Measurements from ENCODE around the gene PIK3CD.
"Not testable (repeated sequence)": the region's sequence is repeated elsewhere in the genome, so short reads cannot be mapped to it uniquely, and the experiment has no call there.

The PIK3CD gene

DNA sequence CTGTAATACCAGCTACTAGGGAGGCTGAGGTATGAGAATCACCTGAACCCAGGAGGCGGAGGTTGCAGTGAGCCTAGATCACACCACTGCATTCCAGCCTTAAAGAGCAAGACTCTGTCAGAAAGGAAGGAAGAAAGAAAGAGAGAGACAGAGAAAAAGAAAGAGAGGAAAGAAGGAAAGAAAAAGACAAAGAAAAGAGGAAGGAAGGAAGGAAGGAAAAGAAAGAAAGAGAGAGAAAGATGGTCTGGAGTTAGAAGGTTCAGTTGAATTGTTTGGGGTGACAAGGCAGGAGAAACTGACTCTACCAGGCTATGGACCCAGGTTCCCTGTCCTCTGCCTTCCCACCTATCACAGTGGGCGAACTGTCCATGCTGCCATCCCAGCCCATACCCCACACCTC lies 27.4 kb upstream of the PIK3CD start:
- DNase-seq = no peak

GRCh38 chr1:9625030-9625429 lies 26.5 kb upstream of the PIK3CD start:
- DNase-seq = not testable (repeated sequence)

- DNase-seq = no peak
These were observed 25.3 kb upstream of the PIK3CD start for GRCh38 chr1:9626201-9626608.

GRCh38 chr1:9628541-9629444 lies 22.7 kb upstream of the PIK3CD start:
- no peak for DNase-seq

DNA sequence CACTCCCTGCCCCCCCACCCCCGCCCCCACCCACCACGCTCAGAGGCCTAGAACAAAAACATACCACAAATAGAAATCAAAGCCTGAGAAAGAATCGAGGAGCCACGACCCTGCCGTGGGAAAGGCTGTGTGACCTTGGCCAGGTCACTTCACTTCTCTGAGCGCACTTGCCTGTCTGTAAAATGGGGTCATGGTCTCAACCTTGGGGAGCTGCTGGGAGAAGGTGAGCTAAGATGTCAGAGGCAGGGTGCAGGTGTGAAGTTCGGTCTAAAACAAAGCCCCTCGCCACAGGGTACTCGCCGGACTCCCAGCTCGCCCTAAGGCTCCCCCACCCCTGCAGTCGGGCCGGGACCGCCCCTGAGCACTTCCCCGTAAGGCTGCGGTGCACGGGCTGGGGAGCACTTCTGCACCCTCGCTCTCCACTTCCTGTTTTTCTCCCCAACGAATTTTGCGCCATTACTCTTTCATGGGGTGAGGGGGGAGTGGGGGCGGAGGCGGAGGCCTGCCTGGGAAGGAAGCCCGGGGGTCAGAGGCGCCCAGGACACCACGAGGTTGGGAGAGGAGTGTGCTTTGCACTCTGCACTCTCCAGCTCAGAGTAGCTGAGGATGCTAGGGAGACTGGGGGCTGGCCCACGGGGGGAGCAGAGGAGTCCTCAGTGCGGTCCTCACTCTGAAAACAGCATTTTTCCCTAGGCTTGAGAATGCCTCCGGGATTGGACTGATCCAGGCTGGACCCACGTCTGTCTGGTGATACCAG lies 21.9 kb upstream of the PIK3CD start:
- no peak for DNase-seq

DNA sequence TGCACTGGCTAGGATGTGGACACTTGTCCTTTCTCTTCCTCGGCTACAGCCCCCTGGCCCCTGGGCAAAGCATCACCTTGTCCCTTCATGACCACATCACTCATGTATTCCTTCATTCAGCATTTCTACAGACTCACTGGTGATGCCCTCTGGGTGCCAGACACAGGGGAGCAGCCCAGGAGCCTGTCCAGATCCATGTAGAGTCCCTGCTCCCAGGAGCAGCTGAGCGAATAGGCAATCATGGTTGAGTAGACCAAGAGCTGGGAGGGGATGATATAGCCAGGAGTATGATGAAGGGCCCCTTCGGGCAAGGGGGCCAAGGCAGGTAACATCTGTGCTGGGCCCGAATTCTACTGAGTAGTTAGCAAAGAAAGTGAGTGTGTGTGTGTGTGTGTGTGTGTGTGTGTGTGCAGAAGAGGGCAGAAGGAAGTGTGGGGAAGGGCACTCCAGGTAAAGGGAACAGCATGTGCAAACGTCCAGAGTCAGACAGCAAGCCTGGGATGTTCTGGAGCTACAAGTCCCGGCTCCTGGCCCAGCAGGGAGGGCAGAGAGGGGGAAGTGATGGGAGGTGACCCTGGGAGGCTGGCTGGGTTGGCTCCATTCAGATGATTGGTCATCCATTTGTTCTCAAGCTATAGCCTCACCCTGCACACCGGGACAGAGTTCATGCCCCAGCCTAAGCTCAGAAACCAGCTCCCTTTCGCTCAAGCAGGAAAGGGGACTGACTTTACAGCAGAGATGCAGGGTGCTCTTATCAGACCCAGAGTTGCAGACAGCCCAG lies 21.0 kb upstream of the PIK3CD start:
- DNase-seq = no peak

GRCh38 chr1:9631613-9632012 lies 19.9 kb upstream of the PIK3CD start:
- no peak for DNase-seq

GRCh38 chr1:9633493-9633892 lies 18.0 kb upstream of the PIK3CD start:
- DNase-seq = no peak

GRCh38 chr1:9634582-9634981 lies 16.9 kb upstream of the PIK3CD start:
- DNase-seq = no peak

DNA sequence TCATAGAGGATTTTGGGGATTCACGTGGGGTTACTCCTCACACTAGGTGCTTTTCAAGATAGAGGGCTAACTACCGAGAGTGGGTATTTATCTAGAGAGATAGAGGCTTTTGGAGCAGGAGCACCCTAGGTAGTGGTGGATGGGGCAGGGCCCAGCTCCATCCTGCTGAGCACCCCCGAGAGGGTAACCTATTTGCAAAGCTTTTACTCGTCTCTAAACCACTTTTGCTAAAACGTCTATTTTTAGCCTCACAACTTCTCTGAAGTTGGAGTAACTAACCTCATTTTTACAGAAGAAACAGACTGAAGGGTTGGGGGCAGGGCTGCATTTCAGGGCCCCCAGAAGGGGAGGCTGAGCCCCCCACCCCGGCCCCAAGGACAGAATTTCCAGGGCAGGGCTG lies 12.3 kb upstream of the PIK3CD start:
- DNase-seq = no peak

DNA sequence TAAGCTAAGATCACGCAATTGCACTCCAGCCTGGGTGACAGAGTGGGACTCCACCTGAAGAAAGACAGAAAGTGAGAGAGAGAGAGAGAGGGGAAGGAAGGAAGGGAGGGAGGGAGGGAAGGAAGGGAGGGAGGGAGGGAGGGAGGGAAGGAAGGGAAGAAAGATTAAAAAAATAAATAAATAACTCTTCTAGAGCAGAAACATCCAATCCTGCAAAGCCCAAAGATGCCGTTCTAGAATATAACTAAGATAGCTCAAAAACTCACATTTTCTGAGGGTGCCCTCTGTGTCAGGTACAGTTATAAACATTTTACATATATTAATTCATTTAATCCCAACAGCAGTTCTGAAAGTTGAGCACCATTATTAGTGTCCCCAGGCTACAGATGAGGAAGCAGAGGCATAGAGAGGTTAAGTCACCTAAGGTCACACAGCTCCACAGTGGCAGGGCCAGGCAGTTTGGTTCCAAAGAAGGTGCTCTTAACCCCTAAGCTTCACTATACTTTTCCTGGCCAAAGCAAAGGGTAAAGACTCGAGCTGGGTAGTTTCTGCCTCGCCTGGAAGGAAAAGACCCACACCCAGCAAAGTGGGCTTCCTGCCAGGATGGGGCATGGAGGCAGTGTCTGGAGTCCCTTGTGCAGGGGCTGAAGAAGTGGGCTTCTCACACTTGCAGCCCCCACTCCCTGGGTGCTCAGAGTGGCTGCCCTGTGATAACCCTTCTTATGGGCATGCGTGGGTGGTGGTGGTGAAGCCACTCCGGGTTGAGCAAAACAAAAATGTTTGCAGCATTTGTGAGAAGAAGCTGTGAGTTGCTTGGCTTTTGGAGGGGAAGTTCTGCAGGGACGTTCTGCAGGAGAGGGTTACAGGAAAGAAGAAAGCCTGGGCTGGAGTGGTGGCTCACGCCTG lies 7.9 kb upstream of the PIK3CD start:
- no peak for DNase-seq

DNA sequence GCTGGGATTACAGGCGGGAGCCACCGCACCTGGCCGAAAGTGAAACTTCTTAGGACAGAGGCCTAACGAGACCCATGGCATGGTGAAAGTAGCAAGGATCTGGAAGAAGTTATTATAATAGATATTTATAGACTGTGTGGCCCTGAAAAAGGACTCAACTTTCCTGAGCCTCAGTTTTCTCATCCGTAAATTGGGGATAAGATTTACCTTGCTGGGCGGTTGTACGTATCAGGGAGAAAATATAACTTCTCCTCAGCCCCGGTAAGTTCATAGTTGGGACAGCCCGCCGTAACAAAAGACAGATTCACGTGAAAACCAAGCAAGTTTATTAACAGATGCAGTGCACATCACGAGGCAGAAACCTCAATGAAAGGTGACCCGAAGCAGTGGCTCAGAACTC lies 5.5 kb upstream of the PIK3CD start:
- no peak for DNase-seq

GRCh38 chr1:9648171-9648570 lies 3.4 kb upstream of the PIK3CD start:
- DNase-seq = no peak

GRCh38 chr1:9649769-9650168 lies 1.8 kb upstream of the PIK3CD start:
- DNase-seq = no peak

GRCh38 chr1:9651220-9651564 lies 339 bp upstream of the PIK3CD start:
- DNase-seq = no peak

- no peak for DNase-seq
These were observed 1.1 kb downstream of the PIK3CD start for GRCh38 chr1:9652379-9653209.

GRCh38 chr1:9653210-9653490 lies 1.6 kb downstream of the PIK3CD start:
- no peak for DNase-seq

- DNase-seq = no peak
These were observed 2.0 kb downstream of the PIK3CD start for GRCh38 chr1:9653491-9654050.

GRCh38 chr1:9654051-9654833 lies 2.7 kb downstream of the PIK3CD start:
- no peak for DNase-seq

All from T1000 (cell line).